Fibroblast of skin of left biceps (primary cell): ENCODE results near the gene CST3.
"Not testable (repeated sequence)": the region's sequence is repeated elsewhere in the genome, so short reads cannot be mapped to it uniquely, and the experiment has no call there.

Experiments used
- DNase-seq, 2 experiments: peaks; one replicate each; pipeline ENCODE4 v3.0.0-alpha.2; 2013; ENCODE audit warnings: low read depth in 2 of 2

Gene CST3, protein sequence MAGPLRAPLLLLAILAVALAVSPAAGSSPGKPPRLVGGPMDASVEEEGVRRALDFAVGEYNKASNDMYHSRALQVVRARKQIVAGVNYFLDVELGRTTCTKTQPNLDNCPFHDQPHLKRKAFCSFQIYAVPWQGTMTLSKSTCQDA

DNA sequence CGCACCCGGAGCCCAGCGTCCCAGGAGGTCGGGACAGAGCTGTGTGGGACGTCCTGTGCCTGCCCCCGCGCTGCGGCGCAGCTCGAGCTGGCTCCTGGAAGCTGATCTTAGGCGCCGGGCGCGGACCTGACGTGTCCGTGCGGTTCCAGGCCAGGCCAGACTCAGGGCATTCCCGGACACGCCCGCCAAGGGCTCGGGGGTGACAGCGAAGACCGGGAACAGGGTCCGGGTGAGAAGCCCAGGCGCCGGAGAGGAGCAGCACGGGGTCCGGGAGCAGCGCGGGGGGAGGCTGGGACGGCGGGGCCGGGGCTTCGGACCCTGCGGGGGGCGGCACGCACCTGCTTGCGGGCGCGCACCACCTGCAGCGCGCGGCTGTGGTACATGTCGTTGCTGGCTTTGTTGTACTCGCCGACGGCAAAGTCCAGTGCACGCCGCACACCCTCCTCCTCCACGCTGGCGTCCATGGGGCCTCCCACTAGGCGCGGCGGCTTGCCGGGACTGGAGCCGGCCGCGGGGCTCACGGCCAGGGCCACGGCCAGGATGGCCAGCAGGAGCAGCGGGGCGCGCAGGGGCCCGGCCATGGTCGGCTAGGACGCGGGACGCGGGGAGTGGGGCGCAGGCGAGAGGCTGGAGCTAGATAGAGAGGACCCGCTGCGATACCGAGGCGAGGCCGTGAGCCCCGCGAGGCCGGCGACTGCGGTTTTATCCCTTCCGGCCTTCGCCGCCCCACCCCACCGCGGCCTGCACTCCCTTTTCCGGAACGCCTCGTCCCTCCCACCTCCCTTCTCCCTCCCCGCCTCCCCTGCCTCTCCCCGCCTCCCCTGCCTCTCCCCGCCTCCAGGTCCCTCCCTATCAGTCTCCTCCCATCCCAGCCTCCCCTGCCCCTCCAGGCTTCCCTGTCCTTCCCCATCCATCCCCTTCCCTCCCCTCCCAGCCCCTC lies at the start of gene CST3:
Gene CST3 (minus strand): TSS at position 674 of the 940 bp plus-strand sequence. CDS start 93 bp downstream, at position 581.
- peak; percentile 44 to 52 for DNase-seq

DNA sequence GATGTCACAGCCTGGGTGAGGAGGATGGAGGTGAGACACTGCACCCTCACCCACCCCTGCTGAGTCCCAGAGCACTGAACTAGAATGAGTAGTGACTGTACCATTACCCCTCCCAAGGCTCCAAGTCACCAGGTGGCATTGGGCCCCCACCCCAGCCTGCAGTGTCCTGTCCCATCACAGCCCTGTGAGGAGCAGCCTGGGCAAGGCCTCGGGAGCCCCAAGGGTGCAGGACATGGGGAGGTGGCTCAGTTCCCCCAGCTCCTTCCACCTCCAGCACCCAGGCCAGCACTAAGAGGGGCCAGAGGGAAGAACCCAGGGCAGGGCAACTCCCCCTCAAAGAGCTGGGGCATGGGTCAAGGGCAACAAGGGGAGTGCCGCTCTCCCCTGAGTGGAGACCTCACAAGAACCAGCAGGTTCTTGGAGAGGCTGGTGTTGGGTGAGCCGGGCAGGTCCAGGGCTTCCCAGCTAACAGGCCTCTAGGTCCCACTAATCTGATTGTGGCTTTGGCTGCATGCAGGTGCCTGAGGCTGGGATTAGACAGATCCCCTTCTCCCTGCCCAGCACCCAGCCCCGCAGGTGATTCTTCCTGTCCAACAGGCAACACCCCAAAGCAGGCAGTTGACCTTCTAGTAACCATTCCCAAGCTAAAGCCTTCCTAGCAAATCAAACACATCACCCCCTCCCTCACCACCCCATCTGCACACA lies 48.4 kb upstream of the CST3 start:
- DNase-seq = no peak

DNA sequence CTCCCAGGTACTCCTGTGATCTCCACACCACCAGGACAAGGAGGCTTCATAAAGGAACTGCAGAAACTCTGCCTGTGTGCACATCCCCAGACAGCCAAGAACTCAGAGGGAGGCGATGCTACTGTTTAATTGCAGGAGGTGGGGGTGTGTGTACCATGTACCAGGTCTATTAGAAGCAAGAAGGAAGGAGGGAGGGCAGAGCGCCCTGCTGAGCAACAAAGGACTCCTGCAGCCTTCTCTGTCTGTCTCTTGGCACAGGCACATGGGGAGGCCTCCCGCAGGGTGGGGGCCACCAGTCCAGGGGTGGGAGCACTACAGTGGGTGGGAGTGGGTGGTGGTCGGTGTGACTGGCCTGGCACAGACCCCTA lies 47.8 kb upstream of the CST3 start:
- DNase-seq = not testable (repeated sequence)

DNA sequence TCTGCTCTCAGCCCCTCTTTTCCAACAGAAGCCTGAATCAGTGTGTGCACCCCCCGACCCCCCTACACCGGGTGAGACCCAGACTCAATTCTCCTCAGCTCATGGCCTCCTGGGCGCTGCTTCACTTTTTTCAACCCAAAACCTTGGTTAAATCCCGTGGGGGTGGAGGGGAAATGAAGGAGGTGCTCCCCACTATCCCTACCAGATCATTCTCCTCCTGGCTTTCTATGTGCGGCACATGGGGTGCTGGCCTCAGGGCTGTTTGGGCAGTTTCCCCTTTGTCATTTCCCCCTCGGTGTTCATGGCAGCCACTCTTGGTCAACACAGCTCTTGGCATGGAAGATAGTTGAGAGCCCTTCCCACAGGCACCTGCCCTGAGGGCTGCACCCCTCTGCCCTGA lies 46.5 kb upstream of the CST3 start:
- no peak for DNase-seq

DNA sequence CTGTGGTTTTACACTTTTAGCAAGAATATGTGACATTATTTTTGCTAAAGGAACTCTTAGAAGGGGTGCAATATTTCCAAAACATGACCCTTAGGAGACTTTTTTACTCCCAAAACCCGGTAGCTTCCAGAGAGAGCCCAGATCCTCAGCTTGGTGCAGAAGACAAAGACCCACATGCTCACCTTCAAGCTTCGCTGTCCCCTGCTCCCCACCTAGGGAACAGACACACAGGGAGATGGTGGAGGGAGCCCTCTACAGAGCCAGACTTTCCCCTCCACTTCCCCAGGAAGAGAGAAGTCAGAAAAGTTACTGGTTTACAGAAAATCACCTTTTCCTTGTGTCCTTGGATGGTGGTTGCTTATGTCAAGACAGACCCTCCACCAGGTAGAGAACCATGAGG lies 46.1 kb upstream of the CST3 start:
- no peak for DNase-seq

DNA sequence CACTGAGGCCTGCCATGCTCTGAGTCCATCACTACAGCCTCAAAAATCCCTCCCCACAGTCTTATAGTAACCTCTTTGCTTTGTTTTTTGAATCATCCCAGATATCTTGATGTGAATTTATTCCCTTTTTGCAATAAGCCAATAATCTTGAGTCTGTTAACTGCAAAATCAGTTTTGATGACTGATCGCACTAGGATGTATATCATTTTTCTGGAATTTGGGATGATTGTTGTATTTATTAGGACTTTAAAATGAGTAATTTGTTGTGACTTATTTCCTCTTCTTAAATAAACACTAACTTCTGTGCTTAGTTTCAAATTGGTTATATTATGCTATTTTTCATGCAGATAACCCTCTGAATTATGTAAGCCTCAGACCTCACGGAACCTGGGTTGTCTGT lies 45.5 kb upstream of the CST3 start:
- no peak for DNase-seq

DNA sequence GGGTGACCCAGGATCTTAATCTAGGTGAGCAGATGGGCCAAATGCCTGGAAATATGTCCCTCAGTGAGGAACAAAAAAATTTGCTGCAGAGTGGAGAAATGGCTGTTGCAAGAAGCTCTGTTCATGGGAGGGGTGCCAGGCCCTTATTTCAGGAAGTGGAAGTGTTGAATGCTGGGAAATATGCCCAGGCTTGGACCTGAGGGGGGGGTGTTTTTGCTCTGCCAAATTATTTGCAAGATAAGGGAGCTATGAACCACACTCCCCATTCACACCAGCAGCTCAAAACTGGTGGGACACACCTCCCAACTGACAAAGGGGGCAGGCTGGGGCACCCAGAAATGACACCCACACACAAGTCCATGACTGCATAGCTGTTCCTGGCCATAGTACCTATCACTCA lies 42.4 kb upstream of the CST3 start:
- no peak for DNase-seq

DNA sequence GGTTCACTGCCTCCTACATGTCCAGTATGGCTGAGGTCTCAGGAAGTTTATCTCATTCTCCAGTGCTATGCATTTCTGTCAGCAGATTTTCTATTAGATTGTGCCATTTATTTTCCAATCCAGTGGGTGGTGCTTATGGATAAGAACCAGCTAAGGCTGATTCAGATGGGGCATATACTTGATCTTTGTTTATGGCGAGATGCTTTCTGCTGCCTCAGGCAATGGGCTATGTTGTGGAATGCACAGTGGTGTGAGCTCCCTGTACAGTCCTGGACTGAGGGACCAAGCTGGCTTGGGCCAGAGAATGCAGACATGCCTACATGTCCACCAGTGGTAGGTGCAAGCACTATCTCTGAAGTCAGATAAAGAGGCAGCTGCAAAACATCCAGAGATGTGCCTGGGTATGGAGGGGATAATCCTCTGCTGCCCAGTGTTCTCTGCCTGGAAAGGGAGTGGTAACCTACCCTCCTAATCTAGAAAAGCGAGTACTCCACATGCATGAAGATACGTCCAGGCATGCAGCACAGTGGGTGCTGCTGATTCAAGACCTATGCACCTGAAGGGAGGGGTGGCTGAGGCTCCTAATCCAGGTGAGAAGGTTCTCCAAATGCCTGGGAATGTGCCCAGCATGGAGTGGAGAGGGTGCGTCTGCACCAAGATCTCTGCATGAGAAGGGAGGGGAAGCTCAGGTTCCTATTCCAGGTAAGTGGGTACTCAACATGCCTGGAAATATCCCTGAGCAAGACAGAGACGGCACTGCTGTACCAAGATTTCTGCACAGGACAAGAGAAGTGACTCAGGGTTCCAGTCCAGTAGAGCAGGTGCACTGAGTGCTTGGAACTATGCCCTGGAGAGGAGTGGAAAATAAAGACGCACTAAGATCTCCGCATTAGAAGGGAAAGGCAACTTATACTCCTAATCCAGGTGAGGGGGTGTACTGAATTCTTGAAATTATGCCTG lies 41.7 kb upstream of the CST3 start:
- no peak for DNase-seq

DNA sequence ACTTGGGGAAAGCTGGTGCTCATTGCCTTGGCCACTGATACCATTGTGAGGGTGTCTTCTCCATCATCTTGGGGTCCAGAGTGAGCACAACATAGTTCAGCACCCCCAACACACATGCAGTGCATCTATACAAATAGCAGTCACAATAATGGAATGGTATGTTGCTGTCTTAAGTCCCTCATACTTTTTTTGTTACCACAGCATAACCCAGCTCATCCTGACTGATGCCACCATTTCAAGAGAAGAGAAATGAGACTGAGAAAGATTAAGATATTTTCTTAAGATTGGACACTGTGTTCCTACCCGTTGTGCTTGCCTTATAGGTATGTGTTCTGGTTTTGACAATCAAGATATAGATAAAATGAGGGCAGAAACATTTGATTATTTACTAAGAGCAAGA lies 35.5 kb upstream of the CST3 start:
- no peak for DNase-seq

DNA sequence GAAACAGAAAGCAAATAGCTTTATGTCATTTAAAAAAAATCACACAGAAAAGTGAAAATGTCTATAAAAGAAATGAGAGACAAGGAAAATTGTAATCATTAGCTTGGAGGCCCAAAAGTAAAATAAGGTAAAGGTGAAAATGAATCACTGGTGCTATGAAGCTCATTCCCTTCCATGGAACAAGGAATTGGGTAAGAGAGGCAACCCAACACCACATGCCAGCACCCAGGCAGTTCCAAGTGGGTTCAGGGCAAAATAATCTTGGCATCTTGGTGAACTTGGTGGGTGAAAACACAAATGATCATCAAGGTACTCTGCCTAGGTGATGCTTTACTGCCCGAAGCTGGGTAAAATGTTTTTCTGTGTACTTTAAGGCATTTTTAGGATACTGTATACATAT lies 34.4 kb upstream of the CST3 start:
- DNase-seq = no peak

DNA sequence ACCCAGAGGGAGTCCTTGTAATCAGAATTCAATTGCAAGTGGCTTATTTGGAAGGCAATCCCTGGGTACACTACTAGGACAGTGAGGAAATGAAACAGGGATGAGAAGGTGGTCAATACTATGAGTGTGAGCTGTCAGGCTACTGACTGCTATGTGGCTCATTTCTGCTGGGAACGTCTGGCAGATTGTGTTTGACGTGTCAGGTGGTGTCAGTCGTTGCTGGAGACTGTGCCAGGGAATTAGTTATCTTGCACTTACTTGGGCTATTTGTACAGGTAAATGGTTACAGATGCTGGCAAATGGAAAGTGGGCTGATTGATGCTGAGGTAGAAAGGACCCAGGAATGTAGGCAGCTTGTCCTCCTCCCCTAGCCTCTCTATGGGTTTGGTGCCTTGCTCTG lies 33.7 kb upstream of the CST3 start:
- DNase-seq = no peak

DNA sequence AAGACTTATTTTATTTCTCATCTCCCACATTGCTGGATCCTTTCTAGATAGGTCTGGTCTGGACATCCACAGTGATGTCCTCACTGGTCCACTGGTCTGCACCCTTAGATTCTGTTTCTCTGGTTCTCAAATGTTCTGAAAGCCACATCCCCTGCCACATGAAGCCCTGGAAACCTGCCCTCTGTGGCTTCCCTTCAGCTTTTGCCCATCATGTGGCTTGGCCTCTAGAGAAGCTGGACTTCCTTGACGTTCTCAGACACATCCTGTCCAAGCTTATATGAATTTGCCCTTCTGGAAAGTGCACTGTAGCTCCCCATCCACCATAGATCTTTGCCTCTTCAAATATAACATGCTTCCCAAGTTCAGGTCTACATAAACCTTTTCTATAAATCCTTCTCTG lies 32.6 kb upstream of the CST3 start:
- no peak for DNase-seq

DNA sequence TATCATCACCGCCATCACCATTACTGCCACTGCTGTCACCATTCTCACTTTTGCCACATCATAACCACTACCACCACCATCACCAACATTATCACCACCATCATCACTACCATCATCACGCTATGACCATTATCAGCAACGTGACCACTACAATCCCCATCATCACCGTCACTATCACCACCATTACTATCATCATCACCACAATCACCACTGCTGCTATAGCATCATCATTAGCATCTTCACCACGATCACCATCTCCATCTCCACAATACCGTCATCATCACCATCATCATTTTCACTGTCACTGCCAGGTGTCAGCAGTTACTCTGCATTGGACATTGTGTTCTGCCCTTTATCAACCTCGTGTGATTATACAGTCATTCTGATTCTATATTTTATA lies 32.1 kb upstream of the CST3 start:
- no peak for DNase-seq

DNA sequence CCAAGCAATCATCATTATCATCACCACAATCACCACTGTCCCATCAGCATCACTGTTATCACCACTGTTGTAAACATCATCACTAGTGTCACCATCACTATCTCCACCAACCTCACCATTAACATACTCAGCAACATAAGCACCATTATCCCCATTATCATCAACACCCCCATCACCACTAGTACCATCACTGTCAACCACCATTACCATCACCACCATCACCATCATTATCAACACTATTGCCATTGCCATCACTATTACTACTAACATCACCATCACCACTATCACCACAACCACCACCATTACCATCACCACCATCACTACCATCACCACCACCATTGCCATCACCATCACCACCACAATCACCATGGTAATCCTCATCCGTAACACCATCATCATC lies 31.6 kb upstream of the CST3 start:
- no peak for DNase-seq

DNA sequence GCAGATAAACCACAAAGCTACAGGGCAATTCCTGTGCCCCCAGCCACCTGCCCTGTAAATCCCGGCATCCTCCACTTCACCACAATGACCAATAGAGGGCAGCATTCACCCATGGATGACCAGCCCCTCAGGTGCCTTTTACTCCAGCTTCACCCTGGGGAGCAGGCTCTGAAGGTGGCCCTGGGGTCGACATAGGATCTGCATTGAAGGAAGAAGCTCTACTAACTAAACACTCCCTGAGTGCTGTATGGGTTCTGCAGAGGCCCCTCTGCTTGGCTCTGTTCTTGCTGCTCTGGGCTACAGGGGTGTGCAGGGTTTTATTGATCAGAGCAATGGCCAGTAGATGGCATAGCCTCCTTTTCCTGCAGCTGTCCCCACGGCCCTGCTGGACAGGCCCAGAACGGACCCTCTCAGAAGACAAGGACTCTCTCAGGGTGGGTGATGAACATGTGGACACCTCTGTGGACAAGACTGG lies 30.8 kb upstream of the CST3 start:
- no peak for DNase-seq

DNA sequence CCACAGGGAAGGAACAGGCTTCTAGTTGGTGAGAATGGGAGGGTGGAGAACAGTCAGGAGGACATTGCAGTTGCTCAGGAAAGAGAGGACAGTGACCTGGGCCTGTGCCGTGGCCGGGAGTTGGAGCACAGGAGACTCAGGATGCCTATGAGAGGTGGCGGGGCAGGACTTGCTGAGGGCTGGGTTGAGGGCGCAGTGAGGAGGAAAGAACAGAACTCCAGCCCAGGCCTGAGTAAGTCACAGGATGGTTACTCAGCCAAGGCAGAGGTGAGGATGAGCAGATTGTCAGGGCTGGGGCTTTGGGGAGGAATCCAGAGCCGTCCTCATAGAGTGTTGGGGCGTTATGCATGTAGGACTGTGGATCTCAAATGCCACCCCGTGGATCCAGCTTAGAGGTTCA lies 29.9 kb upstream of the CST3 start:
- no peak for DNase-seq

DNA sequence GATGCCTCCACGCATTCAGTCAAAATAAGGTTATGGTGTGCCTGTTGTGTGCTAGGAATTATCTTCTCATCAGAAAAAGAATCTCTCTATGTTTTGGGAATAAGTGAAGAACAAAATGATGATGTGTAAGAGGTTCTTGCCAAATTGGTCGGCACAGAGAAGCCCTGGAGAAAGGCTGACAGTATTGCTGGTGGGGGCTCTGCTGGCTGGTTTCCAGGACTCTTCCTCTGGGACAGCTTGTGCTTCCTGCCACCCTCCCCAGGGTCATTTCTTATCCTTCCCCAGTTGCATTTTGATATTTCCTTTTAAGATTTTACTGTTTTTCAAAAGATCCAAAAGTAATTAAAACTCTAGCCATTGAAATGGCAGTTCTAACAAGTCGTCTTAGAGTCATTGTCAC lies 28.9 kb upstream of the CST3 start:
- no peak for DNase-seq

DNA sequence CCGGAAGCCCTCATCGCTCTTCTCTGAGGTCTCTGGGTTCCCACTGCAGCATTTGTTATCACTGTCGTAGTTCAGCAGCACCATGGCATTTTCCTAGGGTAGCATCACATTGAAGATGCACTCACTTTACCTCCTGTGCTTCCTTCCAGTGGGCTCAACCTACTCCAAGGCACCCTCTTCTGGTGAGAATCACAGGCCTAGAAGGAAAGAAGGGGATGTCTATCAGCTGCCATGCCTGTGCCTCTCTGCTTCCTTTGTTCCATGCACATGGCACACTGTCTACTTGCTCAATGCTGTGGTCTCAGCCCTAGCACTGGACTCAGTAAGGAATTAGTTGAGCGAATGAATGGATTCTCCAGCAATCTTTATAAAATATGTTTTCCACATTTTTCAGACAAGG lies 28.4 kb upstream of the CST3 start:
- DNase-seq = no peak

DNA sequence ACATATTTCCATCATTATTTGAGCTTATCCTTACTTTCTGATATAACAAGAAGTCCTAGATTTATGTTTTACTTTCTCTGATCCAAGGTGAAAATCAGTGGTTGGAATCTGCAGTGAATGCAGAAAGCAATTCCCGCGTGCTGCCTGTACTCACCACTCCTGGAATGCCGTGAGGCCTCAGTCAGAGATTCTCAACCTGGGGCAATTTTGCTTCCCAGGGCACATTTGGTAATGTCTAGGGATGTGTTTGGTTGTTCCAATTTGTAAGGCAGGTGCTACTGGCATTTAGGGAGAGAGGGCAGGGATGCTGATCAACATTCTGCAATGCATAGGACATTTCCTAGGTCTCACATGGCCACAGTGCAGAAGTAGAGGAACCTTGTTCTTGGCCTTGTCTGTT lies 27.2 kb upstream of the CST3 start:
- no peak for DNase-seq

DNA sequence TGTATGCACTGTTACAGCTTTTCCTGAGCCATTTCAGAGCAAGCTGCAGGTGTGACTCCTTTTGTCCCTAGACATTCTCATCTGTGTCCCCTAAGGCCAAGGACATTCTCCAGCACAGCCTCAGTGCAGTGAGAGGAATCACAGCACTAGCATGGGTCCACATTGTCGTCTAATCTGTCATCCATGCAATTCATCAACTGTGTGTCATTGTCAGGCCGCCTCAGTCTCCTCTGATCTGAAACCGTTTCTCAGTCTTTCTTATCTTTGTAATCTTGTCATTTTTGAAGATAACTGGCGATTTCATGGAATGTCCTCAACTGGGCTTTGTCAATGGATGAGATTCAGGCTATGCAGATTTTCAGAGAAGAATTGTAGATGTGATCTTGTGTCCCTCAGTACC lies 26.3 kb upstream of the CST3 start:
- not testable (repeated sequence) for DNase-seq

DNA sequence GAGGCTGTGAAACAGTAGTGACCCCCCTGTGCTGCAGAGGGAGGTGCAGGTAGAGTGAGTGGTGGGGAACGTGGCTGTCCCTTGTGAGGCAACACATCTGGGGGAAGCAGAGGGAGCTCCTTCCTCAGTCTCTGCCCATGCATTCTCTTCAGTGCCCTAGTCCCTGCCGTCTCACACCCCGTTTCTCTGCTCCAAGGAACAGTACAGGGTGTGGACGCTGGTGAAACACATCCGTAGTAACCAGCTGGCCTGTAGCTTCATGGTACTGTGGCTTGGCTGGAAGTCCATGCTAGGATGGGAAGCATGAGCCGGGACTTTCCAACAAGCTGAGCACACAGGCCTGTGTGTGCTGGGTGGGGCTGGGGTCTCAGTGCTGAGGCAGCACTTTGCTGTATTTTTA lies 25.4 kb upstream of the CST3 start:
- no peak for DNase-seq
